Calu3 (cell line): ENCODE data around the gene IQCM. TPM values are rescaled to one million over a fixed set of nuclear protein-coding genes. Genes with fewer than 3 reads are reported as not detected.

Experiments used
- BruUV-seq: library from RNA; stranded (reverse); fragments of 400-500 nt; replicated peaks from 2 replicates; lab custom pipeline; 2021; lab: Mats Ljungman, UMichigan
- CTCF ChIA-PET: fragments of 300-600 bp; sonication (Branson Sonifier 250); formaldehyde crosslinking; loops from one replicate; lab custom pipeline; 2022; ENCODE audit warnings: antibody characterized with exemption; lab: Charles Lee
- DNase-seq: peaks from one replicate; pipeline ENCODE4 v3.0.0; 2022
- H3K27ac Mint-ChIP-seq: one replicate; pipeline ENCODE4 v1.8.0; 2022; ENCODE audit warnings: mixed read lengths; ENCODE audit not compliant: unreplicated experiment
- H3K27me3 Mint-ChIP-seq: one replicate; pipeline ENCODE4 v1.8.0; 2022; ENCODE audit warnings: mixed read lengths; ENCODE audit not compliant: unreplicated experiment
- H3K36me3 Mint-ChIP-seq: one replicate; pipeline ENCODE4 v1.8.0; 2022; ENCODE audit warnings: mild to moderate bottlenecking, moderate library complexity, mixed read lengths; ENCODE audit not compliant: insufficient read depth, unreplicated experiment
- H3K4me1 Mint-ChIP-seq: one replicate; pipeline ENCODE4 v1.8.0; 2022; ENCODE audit warnings: mild to moderate bottlenecking, low read depth, mixed read lengths; ENCODE audit not compliant: unreplicated experiment
- H3K4me3 Mint-ChIP-seq: one replicate; pipeline ENCODE4 v1.8.0; 2022; ENCODE audit warnings: mild to moderate bottlenecking, low read depth, moderate library complexity, mixed read lengths; ENCODE audit not compliant: unreplicated experiment
- H3K9me3 Mint-ChIP-seq: one replicate; pipeline ENCODE4 v1.8.0; 2022; ENCODE audit warnings: low read depth, mixed read lengths; ENCODE audit not compliant: unreplicated experiment
- CTCF ChIP-seq: fragments of 200-600 bp; IDR thresholded peaks from one replicate; pipeline ENCODE4 v1.8.0; 2022; ENCODE audit warnings: antibody characterized with exemption; ENCODE audit not compliant: unreplicated experiment
- intact Hi-C: fragments of 100-400 bp; cut with micrococcal nuclease; formaldehyde crosslinking; loops from one replicate; pipeline ENCODE4 v1.10.0; 2022; ENCODE audit not compliant: unreplicated experiment
- total RNA-seq: library from RNA; stranded (reverse); gene quantifications from 2 replicates; pipeline ENCODE4 v1.2.3, GENCODE V29; 2022

Gene IQCM
- total RNA-seq, 1 experiment from 2014 or later: not detected

- H3K4me1 Mint-ChIP-seq: no peaks in the 10 kb centered on the region
- intact Hi-C loops: no loop called here
Observed at GRCh38 chr4:149707862-149708261, 107.8 kb downstream of the IQCM start.

GRCh38 chr4:149706942-149707341, 108.7 kb downstream of the IQCM start:
- intact Hi-C loops: no loop called here
- H3K9me3 Mint-ChIP-seq: no peaks in the 10 kb centered on the region
- H3K4me1 Mint-ChIP-seq: peaks cover 7% of the 10 kb centered on the region
- no peak for DNase-seq
- H3K27ac Mint-ChIP-seq: no peak overlapping the region
- H3K36me3 Mint-ChIP-seq: no peaks in the 10 kb centered on the region
- no peak for TF ChIP-seq CTCF
- no peak overlapping the region for H3K4me3 Mint-ChIP-seq
- CTCF ChIA-PET: no interaction called here
- H3K27me3 Mint-ChIP-seq: no peaks in the 10 kb centered on the region
- no TSS peak for BruUV-seq

More at GRCh38 chr4:149707862-149708261, 107.8 kb downstream of the IQCM start:
- no peak for TF ChIP-seq CTCF
- no TSS peak for BruUV-seq
- Mint-ChIP-seq H3K27me3 (no peaks in the 10 kb centered on the region), H3K27ac (no peak overlapping the region), H3K4me3 (no peak overlapping the region), H3K36me3 (no peaks in the 10 kb centered on the region), H3K9me3 (no peaks in the 10 kb centered on the region)
- no peak for DNase-seq
- CTCF ChIA-PET: no interaction called here

GRCh38 chr4:149702414-149703293, 113.0 kb downstream of the IQCM start:
- H3K9me3 Mint-ChIP-seq: no peaks in the 10 kb centered on the region
- BruUV-seq: no TSS peak
- peaks cover 9% of the 10 kb centered on the region for H3K4me1 Mint-ChIP-seq
- DNase-seq: no peak
- H3K27ac Mint-ChIP-seq: no peak overlapping the region
- intact Hi-C loops: no loop called here
- no peak overlapping the region for H3K4me3 Mint-ChIP-seq
- H3K27me3 Mint-ChIP-seq: no peaks in the 10 kb centered on the region
- no peak for TF ChIP-seq CTCF
- no peaks in the 10 kb centered on the region for H3K36me3 Mint-ChIP-seq
- CTCF ChIA-PET: interaction anchor here (0.7 kb wide), 1 partner anchor 298 kb away, joined by 3 read pairs; no protein-coding TSS in a partner anchor

GRCh38 chr4:149701435-149702156, 114.0 kb downstream of the IQCM start:
- Mint-ChIP-seq H3K36me3 (no peaks in the 10 kb centered on the region), H3K9me3 (no peaks in the 10 kb centered on the region), H3K4me1 (peaks cover 9% of the 10 kb centered on the region), H3K4me3 (no peak overlapping the region), H3K27ac (no peak overlapping the region), H3K27me3 (no peaks in the 10 kb centered on the region)
- CTCF ChIA-PET: no interaction called here
- no peak for DNase-seq
- intact Hi-C loops: no loop called here
- no TSS peak for BruUV-seq
- TF ChIP-seq CTCF: no peak
